Gastroesophageal sphincter (tissue), 3 donors: ENCODE measurements around the gene PHKA1.
"Not testable (repeated sequence)": the region's sequence is repeated elsewhere in the genome, so short reads cannot be mapped to it uniquely, and the experiment has no call there.

Experiments used
- EP300 ChIP-seq: sonication (generic); formaldehyde crosslinking; IDR thresholded peaks from one replicate; pipeline ENCODE4 v1.6.1; 2017; ENCODE audit warnings: antibody characterized with exemption, mild to moderate bottlenecking
- POLR2A ChIP-seq, 2 donors: fragments of 450-650 bp; IDR thresholded peaks; one replicate each; pipeline ENCODE4 v1.6.1; 2017; ENCODE audit warnings: antibody characterized with exemption in 2 of 2, mild to moderate bottlenecking in 2 of 2, moderate library complexity in 1 of 2
- TF ChIP-seq, protein P1 (sequence below), 4 experiments: fragments of 200-600 bp in 2 of 4; fragments of 450-650 bp in 2 of 4; sonication (generic) in 1 of 4; IDR thresholded peaks; one replicate each; pipeline ENCODE4 v1.5.1; 2017 to 2019; ENCODE audit warnings: antibody characterized with exemption in 4 of 4, mild to moderate bottlenecking in 2 of 4, moderate library complexity in 2 of 4

DNA sequence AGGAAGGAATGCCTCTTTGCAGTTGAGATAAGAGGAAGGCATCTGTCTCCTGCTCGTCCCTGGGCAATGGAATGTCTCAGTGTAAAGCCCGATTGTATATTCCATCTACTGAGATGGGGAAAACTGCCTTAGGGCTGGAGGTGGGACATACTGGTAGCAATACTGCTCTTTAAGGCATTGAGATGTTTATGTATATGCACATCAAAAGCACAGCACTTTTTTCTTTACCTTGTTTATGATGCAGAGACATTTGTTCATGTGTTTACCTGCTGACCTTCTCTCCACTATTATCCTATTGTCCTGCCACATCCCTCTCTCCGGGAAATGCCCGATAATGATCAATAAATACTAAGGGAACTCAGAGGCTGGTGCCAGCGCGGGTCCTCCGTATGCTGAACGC lies 19.5 kb upstream of the PHKA1 start:
- TF ChIP-seq EP300; POLR2A (IDR thresholded peaks at IDR 0.05): not testable (repeated sequence)
- TF ChIP-seq, protein P1, sequence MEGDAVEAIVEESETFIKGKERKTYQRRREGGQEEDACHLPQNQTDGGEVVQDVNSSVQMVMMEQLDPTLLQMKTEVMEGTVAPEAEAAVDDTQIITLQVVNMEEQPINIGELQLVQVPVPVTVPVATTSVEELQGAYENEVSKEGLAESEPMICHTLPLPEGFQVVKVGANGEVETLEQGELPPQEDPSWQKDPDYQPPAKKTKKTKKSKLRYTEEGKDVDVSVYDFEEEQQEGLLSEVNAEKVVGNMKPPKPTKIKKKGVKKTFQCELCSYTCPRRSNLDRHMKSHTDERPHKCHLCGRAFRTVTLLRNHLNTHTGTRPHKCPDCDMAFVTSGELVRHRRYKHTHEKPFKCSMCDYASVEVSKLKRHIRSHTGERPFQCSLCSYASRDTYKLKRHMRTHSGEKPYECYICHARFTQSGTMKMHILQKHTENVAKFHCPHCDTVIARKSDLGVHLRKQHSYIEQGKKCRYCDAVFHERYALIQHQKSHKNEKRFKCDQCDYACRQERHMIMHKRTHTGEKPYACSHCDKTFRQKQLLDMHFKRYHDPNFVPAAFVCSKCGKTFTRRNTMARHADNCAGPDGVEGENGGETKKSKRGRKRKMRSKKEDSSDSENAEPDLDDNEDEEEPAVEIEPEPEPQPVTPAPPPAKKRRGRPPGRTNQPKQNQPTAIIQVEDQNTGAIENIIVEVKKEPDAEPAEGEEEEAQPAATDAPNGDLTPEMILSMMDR (IDR thresholded peaks at IDR 0.05) = not testable (repeated sequence)
